ENCODE results near the gene AXL.
"Not testable (repeated sequence)": the region's sequence is repeated elsewhere in the genome, so short reads cannot be mapped to it uniquely, and the experiment has no call there.

AXL gene

GRCh38 chr19:41206926-41207750 lies 11.9 kb upstream of the AXL start:
- no peak for DNase-seq

GRCh38 chr19:41214161-41214560 lies 4.9 kb upstream of the AXL start:
- no peak for DNase-seq

GRCh38 chr19:41217741-41218140 lies 1.3 kb upstream of the AXL start:
- DNase-seq, result no peak

GRCh38 chr19:41218249-41218614 lies 791 bp upstream of the AXL start:
- no peak for DNase-seq

- DNase-seq, result no peak
Measured at GRCh38 chr19:41219924-41220567, 1.0 kb downstream of the AXL start.

- no peak for DNase-seq
Measured at GRCh38 chr19:41220811-41221210, 1.8 kb downstream of the AXL start.

GRCh38 chr19:41221514-41222205 lies 2.6 kb downstream of the AXL start:
- no peak for DNase-seq

- DNase-seq, result no peak
Measured at GRCh38 chr19:41222240-41222639, 3.2 kb downstream of the AXL start.

GRCh38 chr19:41223431-41224234 lies 4.6 kb downstream of the AXL start:
- DNase-seq, result no peak

- no peak for DNase-seq
Measured at GRCh38 chr19:41224632-41225031, 5.6 kb downstream of the AXL start.

GRCh38 chr19:41225238-41226052 lies 6.4 kb downstream of the AXL start:
- peak; percentile 46 for DNase-seq

- peak; percentile 32 for DNase-seq
Measured at GRCh38 chr19:41226053-41226873, 7.2 kb downstream of the AXL start.

- DNase-seq, result no peak
Measured at GRCh38 chr19:41226874-41227390, 7.9 kb downstream of the AXL start.

GRCh38 chr19:41228486-41228885 lies 9.5 kb downstream of the AXL start:
- DNase-seq, result no peak

- not testable (repeated sequence) for DNase-seq
Measured at GRCh38 chr19:41229338-41229737, 10.3 kb downstream of the AXL start.

GRCh38 chr19:41230067-41230857 lies 11.2 kb downstream of the AXL start:
- DNase-seq, result no peak

GRCh38 chr19:41232686-41233085 lies 13.7 kb downstream of the AXL start:
- no peak for DNase-seq

GRCh38 chr19:41233748-41234240 lies 14.8 kb downstream of the AXL start:
- DNase-seq, result no peak

GRCh38 chr19:41234512-41235168 lies 15.6 kb downstream of the AXL start:
- DNase-seq, result no peak

All from activated CD8-positive, alpha-beta memory T cell treated with anti-CD3 and anti-CD28 coated beads, Interleukin-2, amount 50 U/mL, for 4 hours (primary cell).